ENCODE measurements around the gene COX20.

GRCh38 chr1:244851546-244852231 is 16.2 kb downstream of the COX20 start:
- TF ChIP-seq PRDM15 (CRISPR knock-in tag; IDR thresholded peaks at IDR 0.05), result no peak
- no peak for TF ChIP-seq STAT6 (CRISPR knock-in tag; conservative IDR thresholded peaks at IDR 0.05; ENCODE audit: low read depth)
- TF ChIP-seq CTCF (IDR thresholded peaks at IDR 0.05), result no peak
- 0 out of 2 replicates have a peak, but pooled peaks have one; percentile 3 for TF ChIP-seq ZNF425 (CRISPR knock-in tag; conservative IDR thresholded peaks at IDR 0.05)
- no peak for TF ChIP-seq ZNF281 (CRISPR knock-in tag; IDR thresholded peaks at IDR 0.05)
- no peak for TF ChIP-seq USF2 (CRISPR knock-in tag; IDR thresholded peaks at IDR 0.05)
- no peak for TF ChIP-seq KAT7 (CRISPR knock-in tag; IDR thresholded peaks at IDR 0.05; ENCODE audit: borderline replicate concordance)
- no peak for TF ChIP-seq TEAD1 (CRISPR knock-in tag; IDR thresholded peaks at IDR 0.05)
- TF ChIP-seq CREB1 (CRISPR knock-in tag; IDR thresholded peaks at IDR 0.05), result no peak
- no peak for TF ChIP-seq NR3C1 (CRISPR knock-in tag; conservative IDR thresholded peaks at IDR 0.05; ENCODE audit: low read depth)
- TF ChIP-seq ZNF263 (CRISPR knock-in tag; IDR thresholded peaks at IDR 0.05; ENCODE audit: low read depth), result no peak
- no peak for TF ChIP-seq ESRRA (CRISPR knock-in tag; IDR thresholded peaks at IDR 0.05; ENCODE audit: borderline replicate concordance)
